Sigmoid colon (tissue), 7 donors: ENCODE measurements around the gene MMS19. TPM values are rescaled to one million over a fixed set of nuclear protein-coding genes. Genes with fewer than 3 reads are reported as not detected.

Experiments used
- DNase-seq: peaks from one replicate; pipeline ENCODE4 v3.0.0-alpha.2; 2019
- H3K27ac ChIP-seq, 4 donors: fragments of 200-600 bp; sonication (generic); one replicate each; pipeline ENCODE4 v1.5.1; 2016 to 2019; ENCODE audit warnings: mild to moderate bottlenecking in 1 of 4
- H3K27me3 ChIP-seq, 3 donors: fragments of 200-600 bp; sonication (generic); one replicate each; pipeline ENCODE4 v1.5.1; 2019; ENCODE audit warnings: mild to moderate bottlenecking in 1 of 3
- H3K36me3 ChIP-seq, 4 donors: fragments of 200-600 bp; sonication (generic); one replicate each; pipeline ENCODE4 v1.5.1; 2016 to 2019
- H3K4me1 ChIP-seq, 4 donors: fragments of 200-600 bp; sonication (generic); one replicate each; pipeline ENCODE4 v1.5.1; 2017 to 2019
- H3K4me3 ChIP-seq, 4 donors: fragments of 200-600 bp; sonication (generic); one replicate each; pipeline ENCODE4 v1.5.1; 2017 to 2019; ENCODE audit warnings: mild to moderate bottlenecking in 2 of 4, moderate library complexity in 1 of 4
- H3K9me3 ChIP-seq, 4 donors: fragments of 200-600 bp in 3 of 4; sonication (generic) in 3 of 4; one replicate each; pipeline versions ENCODE4 v1.5.1 to v1.6.1; 2013 to 2019
- EP300 ChIP-seq, 4 donors: sonication (generic); formaldehyde crosslinking; IDR thresholded peaks; one replicate each; pipeline ENCODE4 v1.6.1; 2017; ENCODE audit warnings: antibody characterized with exemption in 4 of 4
- POLR2A ChIP-seq, 2 donors: fragments of 450-650 bp; IDR thresholded peaks; one replicate each; pipeline ENCODE4 v1.6.1; 2016; ENCODE audit warnings: antibody characterized with exemption in 2 of 2, mild to moderate bottlenecking in 2 of 2, moderate library complexity in 2 of 2
- POLR2AphosphoS5 ChIP-seq, 4 donors: sonication (generic); formaldehyde crosslinking; IDR thresholded peaks; one replicate each; pipeline ENCODE4 v1.6.1; 2017; ENCODE audit warnings: antibody characterized with exemption in 4 of 4
- WGBS, 2 donors: extraction: QIAGEN DNeasy Blood & Tissue Kit; methylation state at CpG; one replicate each; pipeline ENCODE4 v1.1.7; 2013; 5-methylcytosine and 5-hydroxymethylcytosine counted together
- intact Hi-C: fragments of 100-400 bp; cut with DNase I; formaldehyde crosslinking; loops from one replicate; pipeline ENCODE4 v1.15.1; 2023
- polyA plus RNA-seq, 3 donors: library from polyadenylated mRNA; stranded (reverse); fragments of 200-250 nt; gene quantifications; one replicate each; pipeline ENCODE4 v1.2.3, GENCODE V29; 2013
- total RNA-seq, 4 donors: library from RNA; depleted of rRNA; stranded (reverse); fragments of >200 nt; gene quantifications; one replicate each; pipeline ENCODE4 v1.1.0, GENCODE V29; 2016
- TF ChIP-seq, protein P1 (sequence below), 4 experiments: fragments of 450-650 bp in 3 of 4; fragments of 200-600 bp in 1 of 4; IDR thresholded peaks; one replicate each; pipeline ENCODE4 v1.5.1; 2016 to 2019; ENCODE audit warnings: antibody characterized with exemption in 4 of 4, mild to moderate bottlenecking in 3 of 4, moderate library complexity in 2 of 4
- donor health status: healthy with polysubstance abuse.
- donor health status: Bipolar disorder and iron deficiency.
- donor health status: healthy.

Gene MMS19
- total and polyA plus RNA-seq, 7 donors, result 29.4 to 79.8 (median 48.9) TPM

DNA sequence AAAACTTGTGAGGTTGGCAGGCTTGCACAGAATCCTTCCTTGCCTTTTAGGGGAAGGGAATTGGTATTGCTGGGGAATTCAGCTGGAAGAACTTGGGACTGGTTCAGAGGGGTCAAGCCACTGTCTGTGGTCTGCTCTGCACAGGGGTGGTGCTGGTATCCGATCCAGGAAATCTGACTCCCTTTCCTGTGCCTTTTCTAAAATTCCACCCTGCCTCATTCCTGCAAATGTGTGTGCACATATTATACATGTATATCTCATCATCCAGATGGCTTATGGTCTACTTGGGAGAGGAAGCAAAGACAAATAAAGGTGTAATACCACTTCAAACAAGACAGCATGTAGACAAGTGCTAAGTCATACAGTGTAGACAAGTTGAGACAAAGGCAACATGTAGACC, 14.8 kb upstream of the MMS19 start:
- 74 to 83% methylated on average over 1 of the region's 1 CpG for WGBS, 2 donors
- peaks cover 0 to 27% (median 21%) of the 10 kb centered on the region in 4 donors for H3K4me1 ChIP-seq
- no peak overlapping the region for H3K4me3 ChIP-seq
- no peaks in the 10 kb centered on the region for H3K9me3 ChIP-seq
- peak overlapping the region in 1 of 4 donors; percentile 44 for H3K27ac ChIP-seq
- TF ChIP-seq POLR2A (IDR thresholded peaks at IDR 0.05), result no peak
- TF ChIP-seq, protein P1, sequence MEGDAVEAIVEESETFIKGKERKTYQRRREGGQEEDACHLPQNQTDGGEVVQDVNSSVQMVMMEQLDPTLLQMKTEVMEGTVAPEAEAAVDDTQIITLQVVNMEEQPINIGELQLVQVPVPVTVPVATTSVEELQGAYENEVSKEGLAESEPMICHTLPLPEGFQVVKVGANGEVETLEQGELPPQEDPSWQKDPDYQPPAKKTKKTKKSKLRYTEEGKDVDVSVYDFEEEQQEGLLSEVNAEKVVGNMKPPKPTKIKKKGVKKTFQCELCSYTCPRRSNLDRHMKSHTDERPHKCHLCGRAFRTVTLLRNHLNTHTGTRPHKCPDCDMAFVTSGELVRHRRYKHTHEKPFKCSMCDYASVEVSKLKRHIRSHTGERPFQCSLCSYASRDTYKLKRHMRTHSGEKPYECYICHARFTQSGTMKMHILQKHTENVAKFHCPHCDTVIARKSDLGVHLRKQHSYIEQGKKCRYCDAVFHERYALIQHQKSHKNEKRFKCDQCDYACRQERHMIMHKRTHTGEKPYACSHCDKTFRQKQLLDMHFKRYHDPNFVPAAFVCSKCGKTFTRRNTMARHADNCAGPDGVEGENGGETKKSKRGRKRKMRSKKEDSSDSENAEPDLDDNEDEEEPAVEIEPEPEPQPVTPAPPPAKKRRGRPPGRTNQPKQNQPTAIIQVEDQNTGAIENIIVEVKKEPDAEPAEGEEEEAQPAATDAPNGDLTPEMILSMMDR (IDR thresholded peaks at IDR 0.05), result no peak
- TF ChIP-seq EP300 (IDR thresholded peaks at IDR 0.05), result no peak
- TF ChIP-seq POLR2AphosphoS5 (IDR thresholded peaks at IDR 0.05), result no peak
- DNase-seq, result no peak
- no peaks in the 10 kb centered on the region for H3K27me3 ChIP-seq
- intact Hi-C loops, result no loop called here
- no peaks in the 10 kb centered on the region for H3K36me3 ChIP-seq

DNA sequence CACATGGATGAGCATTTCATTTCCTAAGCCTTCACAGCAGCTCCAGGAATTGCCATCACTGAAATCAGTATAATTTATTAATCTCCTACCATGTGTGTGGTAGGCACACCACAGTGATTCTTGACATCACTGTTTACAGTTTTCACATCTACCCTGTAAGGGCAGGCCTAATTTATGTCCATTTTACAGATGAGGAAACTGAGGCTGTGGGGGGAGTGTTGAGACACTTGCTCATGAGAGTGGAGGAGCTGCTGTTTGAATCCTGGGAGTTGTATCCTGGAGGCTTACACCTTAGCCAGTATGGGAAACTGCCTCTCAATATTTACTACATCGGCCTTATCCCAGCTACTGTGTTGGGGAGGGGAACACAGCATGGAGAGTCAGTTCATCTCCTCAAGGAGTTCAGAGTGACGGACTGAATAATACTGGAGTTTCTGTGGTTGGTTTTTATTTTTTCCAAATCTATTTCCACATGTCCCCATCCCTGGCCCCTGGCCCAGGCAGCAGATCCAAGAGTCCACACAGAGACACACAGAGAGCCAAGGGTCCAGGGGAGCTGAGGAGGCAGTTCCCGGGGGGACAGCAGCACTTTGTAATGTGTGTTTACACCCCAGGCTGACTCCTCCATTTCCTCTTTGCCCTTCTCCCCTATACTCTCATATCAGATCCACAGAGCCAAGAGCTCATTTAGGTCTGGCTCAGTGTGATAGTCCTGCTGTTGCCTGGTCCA, 13.7 kb upstream of the MMS19 start:
- Histone ChIP-seq H3K9me3 (no peaks in the 10 kb centered on the region), H3K27me3 (no peaks in the 10 kb centered on the region), H3K27ac (peak overlapping the region in 3 of 4 donors; percentile 44 to 46 (median 45)), H3K4me1 (peaks cover 0 to 22% (median 16%) of the 10 kb centered on the region in 4 donors), H3K36me3 (no peaks in the 10 kb centered on the region), H3K4me3 (no peak overlapping the region)
- no peak for TF ChIP-seq POLR2A (IDR thresholded peaks at IDR 0.05)
- no peak for TF ChIP-seq POLR2AphosphoS5 (IDR thresholded peaks at IDR 0.05)
- TF ChIP-seq EP300 (IDR thresholded peaks at IDR 0.05), result no peak
- TF ChIP-seq, protein P1 (IDR thresholded peaks at IDR 0.05), result no peak
- intact Hi-C loops, result no loop called here
- 77 to 90% methylated on average over 3 of the region's 3 CpGs for WGBS, 2 donors
- no peak for DNase-seq

DNA sequence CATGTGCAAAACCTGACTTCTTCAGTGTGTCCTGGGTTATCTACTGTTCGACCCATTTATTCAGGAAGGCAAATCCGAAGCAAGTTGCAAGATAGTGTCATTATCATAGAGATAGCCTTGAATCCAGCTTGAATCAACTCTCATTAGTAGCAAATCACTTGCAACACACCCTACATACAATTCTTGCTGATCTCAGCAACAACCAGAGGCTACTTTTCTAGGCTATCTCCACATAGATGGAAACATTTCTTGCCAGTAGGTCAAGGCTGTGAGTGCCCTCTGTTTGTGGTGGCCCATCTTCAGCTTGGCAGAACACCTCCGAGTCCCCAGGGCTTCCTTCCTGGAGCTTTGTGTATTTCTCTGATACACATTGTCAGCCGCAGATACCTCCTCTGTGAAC, 12.5 kb upstream of the MMS19 start:
- Histone ChIP-seq H3K4me3 (no peak overlapping the region), H3K36me3 (no peaks in the 10 kb centered on the region), H3K9me3 (no peaks in the 10 kb centered on the region), H3K27me3 (no peaks in the 10 kb centered on the region), H3K27ac (no peak overlapping the region), H3K4me1 (peaks cover 0 to 22% (median 16%) of the 10 kb centered on the region in 4 donors)
- 85 to 89% methylated on average over 4 of the region's 4 CpGs for WGBS, 2 donors
- intact Hi-C loops, result no loop called here
- DNase-seq, result no peak
- TF ChIP-seq POLR2AphosphoS5 (IDR thresholded peaks at IDR 0.05) (no peak), EP300 (IDR thresholded peaks at IDR 0.05) (no peak), POLR2A (IDR thresholded peaks at IDR 0.05) (no peak)
- TF ChIP-seq, protein P1 (IDR thresholded peaks at IDR 0.05), result no peak

DNA sequence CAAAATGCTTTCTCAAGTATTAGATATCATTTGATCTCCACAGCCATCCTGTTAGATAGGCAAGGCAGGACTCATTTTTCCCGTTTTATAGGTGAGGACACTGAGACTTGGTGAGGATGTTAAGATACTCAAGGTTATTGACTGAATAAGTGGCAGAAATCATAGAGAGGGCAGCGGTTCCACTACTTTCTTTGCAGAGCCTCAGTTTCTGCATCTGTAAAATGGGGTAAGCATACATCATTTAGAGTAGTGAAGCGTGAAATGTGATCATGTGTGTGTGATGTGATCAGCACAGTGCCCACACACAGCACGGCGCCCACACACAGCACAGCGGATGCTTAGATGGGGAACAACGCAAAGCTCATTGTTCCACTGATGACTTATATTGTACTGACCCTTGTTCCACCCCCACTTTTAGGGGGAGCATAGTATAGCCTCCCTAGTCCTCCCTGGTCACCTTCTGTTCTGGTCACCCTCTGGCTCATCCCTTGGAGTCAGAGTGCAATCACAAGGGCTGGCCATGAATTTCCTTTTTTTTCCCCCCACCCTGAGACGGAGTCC, 11.0 kb upstream of the MMS19 start:
- Histone ChIP-seq H3K27me3 (no peaks in the 10 kb centered on the region), H3K27ac (no peak overlapping the region), H3K4me3 (no peak overlapping the region), H3K36me3 (no peaks in the 10 kb centered on the region), H3K4me1 (peaks cover 0 to 22% (median 16%) of the 10 kb centered on the region in 4 donors), H3K9me3 (no peaks in the 10 kb centered on the region)
- 90 to 92% methylated on average over 8 of the region's 8 CpGs for WGBS, 2 donors
- DNase-seq, result no peak
- no peak for TF ChIP-seq EP300 (IDR thresholded peaks at IDR 0.05)
- intact Hi-C loops, result no loop called here

DNA sequence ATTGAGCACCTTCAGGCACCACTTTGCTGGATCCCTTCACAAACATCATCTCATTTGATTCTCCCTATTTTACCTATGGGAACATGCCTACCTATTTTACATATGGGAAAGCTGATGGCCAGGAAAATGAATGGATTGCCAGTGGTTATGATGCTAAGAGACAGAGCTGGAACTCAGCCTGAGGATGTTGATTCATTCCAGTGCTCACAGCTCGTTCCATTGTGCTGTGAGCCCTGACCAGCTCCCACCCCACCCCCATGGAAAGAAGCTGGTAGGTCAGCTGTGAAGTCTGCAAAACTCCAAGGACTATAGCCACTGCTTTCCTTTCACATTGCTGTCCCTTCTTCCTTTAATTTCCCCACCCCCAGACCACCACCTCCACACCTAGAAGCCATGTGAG, 10.1 kb upstream of the MMS19 start:
- 32 to 53% methylated on average over 1 of the region's 1 CpG for WGBS, 2 donors
- Histone ChIP-seq H3K36me3 (no peaks in the 10 kb centered on the region), H3K4me3 (no peak overlapping the region), H3K27ac (no peak overlapping the region), H3K27me3 (no peaks in the 10 kb centered on the region), H3K4me1 (peaks cover 0 to 22% (median 16%) of the 10 kb centered on the region in 4 donors), H3K9me3 (no peaks in the 10 kb centered on the region)
- TF ChIP-seq, protein P1 (IDR thresholded peaks at IDR 0.05), result no peak
- no peak for TF ChIP-seq EP300 (IDR thresholded peaks at IDR 0.05)
- TF ChIP-seq POLR2A (IDR thresholded peaks at IDR 0.05), result no peak
- TF ChIP-seq POLR2AphosphoS5 (IDR thresholded peaks at IDR 0.05), result no peak
- no peak for DNase-seq
- intact Hi-C loops, result no loop called here
